PC-3 (cell line): ENCODE measurements around the gene ZNF488.

Source experiments
- EZH2 ChIP-seq: fragments of 300-600 bp; sonication (generic); IDR thresholded peaks from one replicate; pipeline ENCODE4 v1.6.1; 2017; ENCODE audit warnings: antibody characterized with exemption, mild to moderate bottlenecking, low read length; ENCODE audit not compliant: unreplicated experiment
- TF ChIP-seq, protein P1 (sequence below): fragments of 300-600 bp; sonication (generic); conservative IDR thresholded peaks from 2 replicates; pipeline ENCODE4 v1.5.1; 2017; ENCODE audit warnings: antibody characterized with exemption, low read depth, mild to moderate bottlenecking, low read length

DNA sequence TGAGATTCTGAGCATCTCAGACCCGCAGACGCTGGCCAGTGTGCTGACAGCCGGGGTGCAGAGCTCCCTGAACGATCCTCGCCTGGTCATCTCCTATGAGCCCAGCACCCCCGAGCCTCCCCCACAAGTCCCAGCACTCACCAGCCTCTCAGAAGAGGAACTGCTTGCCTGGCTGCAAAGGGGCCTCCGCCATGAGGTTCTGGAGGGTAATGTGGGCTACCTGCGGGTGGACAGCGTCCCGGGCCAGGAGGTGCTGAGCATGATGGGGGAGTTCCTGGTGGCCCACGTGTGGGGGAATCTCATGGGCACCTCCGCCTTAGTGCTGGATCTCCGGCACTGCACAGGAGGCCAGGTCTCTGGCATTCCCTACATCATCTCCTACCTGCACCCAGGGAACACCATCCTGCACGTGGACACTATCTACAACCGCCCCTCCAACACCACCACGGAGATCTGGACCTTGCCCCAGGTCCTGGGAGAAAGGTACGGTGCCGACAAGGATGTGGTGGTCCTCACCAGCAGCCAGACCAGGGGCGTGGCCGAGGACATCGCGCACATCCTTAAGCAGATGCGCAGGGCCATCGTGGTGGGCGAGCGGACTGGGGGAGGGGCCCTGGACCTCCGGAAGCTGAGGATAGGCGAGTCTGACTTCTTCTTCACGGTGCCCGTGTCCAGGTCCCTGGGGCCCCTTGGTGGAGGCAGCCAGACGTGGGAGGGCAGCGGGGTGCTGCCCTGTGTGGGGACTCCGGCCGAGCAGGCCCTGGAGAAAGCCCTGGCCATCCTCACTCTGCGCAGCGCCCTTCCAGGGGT, 35.2 kb downstream of the ZNF488 start:
- TF ChIP-seq, protein P1, sequence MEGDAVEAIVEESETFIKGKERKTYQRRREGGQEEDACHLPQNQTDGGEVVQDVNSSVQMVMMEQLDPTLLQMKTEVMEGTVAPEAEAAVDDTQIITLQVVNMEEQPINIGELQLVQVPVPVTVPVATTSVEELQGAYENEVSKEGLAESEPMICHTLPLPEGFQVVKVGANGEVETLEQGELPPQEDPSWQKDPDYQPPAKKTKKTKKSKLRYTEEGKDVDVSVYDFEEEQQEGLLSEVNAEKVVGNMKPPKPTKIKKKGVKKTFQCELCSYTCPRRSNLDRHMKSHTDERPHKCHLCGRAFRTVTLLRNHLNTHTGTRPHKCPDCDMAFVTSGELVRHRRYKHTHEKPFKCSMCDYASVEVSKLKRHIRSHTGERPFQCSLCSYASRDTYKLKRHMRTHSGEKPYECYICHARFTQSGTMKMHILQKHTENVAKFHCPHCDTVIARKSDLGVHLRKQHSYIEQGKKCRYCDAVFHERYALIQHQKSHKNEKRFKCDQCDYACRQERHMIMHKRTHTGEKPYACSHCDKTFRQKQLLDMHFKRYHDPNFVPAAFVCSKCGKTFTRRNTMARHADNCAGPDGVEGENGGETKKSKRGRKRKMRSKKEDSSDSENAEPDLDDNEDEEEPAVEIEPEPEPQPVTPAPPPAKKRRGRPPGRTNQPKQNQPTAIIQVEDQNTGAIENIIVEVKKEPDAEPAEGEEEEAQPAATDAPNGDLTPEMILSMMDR = no peak
- TF ChIP-seq EZH2 = no peak
